WTC11 (cell line): Measurements from ENCODE around the gene SLC2A9. TPM values are rescaled to one million over a fixed set of nuclear protein-coding genes. Genes with fewer than 3 reads are reported as not detected.

Source experiments
- ATAC-seq: fragments of 200-7000 bp; cut with Tn5 transposase; 2 replicates; pipeline ENCODE4 v1.10.0; 2021; ENCODE audit warnings: mild to moderate bottlenecking, moderate library complexity
- CTCF ChIA-PET: fragments of 300-600 bp; sonication (Branson Sonifier 250); formaldehyde crosslinking; loops from one replicate; lab custom pipeline; 2021; ENCODE audit warnings: antibody characterized with exemption; lab: Charles Lee
- POLR2A ChIA-PET: fragments of 350-600 bp; sonication (Branson Sonifier 250); formaldehyde crosslinking; loops from one replicate; lab custom pipeline; 2021; ENCODE audit warnings: antibody characterized with exemption; lab: Charles Lee
- DNase-seq: peaks from one replicate; pipeline ENCODE4 v3.0.0; 2021; ENCODE audit warnings: low spot score
- H3K27ac Mint-ChIP-seq: 2 replicates; pipeline ENCODE4 v1.8.0; 2021; ENCODE audit warnings: mixed read lengths
- H3K27me3 Mint-ChIP-seq: 2 replicates; pipeline ENCODE4 v1.8.0; 2021; ENCODE audit warnings: low read depth, mild to moderate bottlenecking, moderate library complexity, mixed read lengths
- H3K36me3 Mint-ChIP-seq: 2 replicates; pipeline ENCODE4 v1.8.0; 2021; ENCODE audit warnings: mixed read lengths
- H3K4me1 Mint-ChIP-seq: 2 replicates; pipeline ENCODE4 v1.8.0; 2022; ENCODE audit warnings: mixed read lengths
- H3K4me3 Mint-ChIP-seq: 2 replicates; pipeline ENCODE4 v1.8.0; 2021; ENCODE audit warnings: mild to moderate bottlenecking, moderate library complexity, mixed read lengths
- H3K9me3 Mint-ChIP-seq: 2 replicates; pipeline ENCODE4 v1.8.0; 2021; ENCODE audit warnings: mixed read lengths
- CBFB ChIP-seq: sonication (generic); formaldehyde crosslinking; IDR thresholded peaks from 2 replicates; pipeline ENCODE4 v1.8.1; 2022; ENCODE audit warnings: mild to moderate bottlenecking, low read depth, missing genetic modification reagents
- CREB1 ChIP-seq: sonication (generic); formaldehyde crosslinking; IDR thresholded peaks from 2 replicates; pipeline ENCODE4 v1.8.0; 2023; ENCODE audit warnings: mild to moderate bottlenecking, missing genetic modification reagents
- CREM ChIP-seq: sonication (generic); formaldehyde crosslinking; IDR thresholded peaks from 2 replicates; pipeline ENCODE4 v1.8.1; 2022; ENCODE audit warnings: mild to moderate bottlenecking, missing genetic modification reagents, moderate library complexity
- ELF4 ChIP-seq: sonication (generic); formaldehyde crosslinking; IDR thresholded peaks from 2 replicates; pipeline ENCODE4 v1.8.1; 2022; ENCODE audit warnings: low read depth, mild to moderate bottlenecking, moderate library complexity, missing genetic modification reagents
- EMX1 ChIP-seq: fragments of 250-450 bp; sonication (Bioruptor Pico); IDR thresholded peaks from 2 replicates; pipeline ENCODE4 v1.8.0; 2021; ENCODE audit warnings: mild to moderate bottlenecking
- GRHL2 ChIP-seq: fragments of 250-450 bp; sonication (Bioruptor Pico); IDR thresholded peaks from 2 replicates; pipeline ENCODE4 v1.8.0; 2022; ENCODE audit warnings: mild to moderate bottlenecking, moderate library complexity; ENCODE audit not compliant: insufficient replicate concordance, severe bottlenecking
- HMGXB4 ChIP-seq: sonication (generic); formaldehyde crosslinking; IDR thresholded peaks from 2 replicates; pipeline ENCODE4 v1.8.1; 2023; ENCODE audit warnings: mild to moderate bottlenecking, moderate library complexity, missing genetic modification reagents
- MAX ChIP-seq: sonication (generic); formaldehyde crosslinking; IDR thresholded peaks from 2 replicates; pipeline ENCODE4 v1.8.0; 2022; ENCODE audit warnings: mild to moderate bottlenecking, missing genetic modification reagents
- MXD4 ChIP-seq: fragments of 250-450 bp; sonication (Bioruptor Pico); IDR thresholded peaks from 2 replicates; pipeline ENCODE4 v1.8.0; 2021; ENCODE audit warnings: mild to moderate bottlenecking, moderate library complexity, borderline replicate concordance
- NFYB ChIP-seq: sonication (generic); formaldehyde crosslinking; conservative IDR thresholded peaks from 2 replicates; pipeline ENCODE4 v1.8.0; 2022; ENCODE audit warnings: low read depth, missing genetic modification reagents
- NR1H2 ChIP-seq: sonication (generic); formaldehyde crosslinking; IDR thresholded peaks from 2 replicates; pipeline ENCODE4 v1.9.0; 2021; ENCODE audit warnings: mild to moderate bottlenecking, moderate library complexity, missing genetic modification reagents
- PRRX2 ChIP-seq: fragments of 250-450 bp; sonication (Bioruptor Pico); IDR thresholded peaks from 2 replicates; pipeline ENCODE4 v1.8.0; 2021; ENCODE audit warnings: mild to moderate bottlenecking
- RORB ChIP-seq: fragments of 250-450 bp; sonication (Bioruptor Pico); IDR thresholded peaks from 2 replicates; pipeline ENCODE4 v1.9.0; 2021; ENCODE audit warnings: mild to moderate bottlenecking
- SOX15 ChIP-seq: fragments of 250-450 bp; sonication (Bioruptor Pico); IDR thresholded peaks from 2 replicates; pipeline ENCODE4 v1.9.0; 2021; ENCODE audit warnings: mild to moderate bottlenecking
- ZNF219 ChIP-seq: sonication (generic); formaldehyde crosslinking; IDR thresholded peaks from 2 replicates; pipeline ENCODE4 v1.8.0; 2023; ENCODE audit warnings: missing genetic modification reagents, mild to moderate bottlenecking, borderline replicate concordance
- ZNF232 ChIP-seq: sonication (generic); formaldehyde crosslinking; IDR thresholded peaks from 2 replicates; pipeline ENCODE4 v1.8.0; 2022; ENCODE audit warnings: mild to moderate bottlenecking, missing genetic modification reagents
- ZNF396 ChIP-seq: fragments of 250-450 bp; sonication (Bioruptor Pico); IDR thresholded peaks from 2 replicates; pipeline ENCODE4 v1.8.0; 2021; ENCODE audit warnings: mild to moderate bottlenecking, moderate library complexity, borderline replicate concordance
- ZNF416 ChIP-seq: fragments of 250-450 bp; sonication (Bioruptor Pico); IDR thresholded peaks from 2 replicates; pipeline ENCODE4 v1.9.0; 2021; ENCODE audit warnings: mild to moderate bottlenecking, inconsistent platforms
- ZNF425 ChIP-seq: fragments of 250-450 bp; sonication (Bioruptor Pico); conservative IDR thresholded peaks from 2 replicates; pipeline ENCODE4 v1.9.0; 2021; ENCODE audit warnings: mild to moderate bottlenecking
- total RNA-seq: library from RNA; stranded (reverse); gene quantifications from 3 replicates; pipeline ENCODE4 v1.2.3, GENCODE V29; 2021
- TF ChIP-seq, protein P1 (sequence below): sonication (generic); formaldehyde crosslinking; IDR thresholded peaks from 2 replicates; pipeline ENCODE4 v1.8.0; 2022; ENCODE audit warnings: mild to moderate bottlenecking, missing genetic modification reagents
- TF ChIP-seq, protein P2 (sequence below): sonication (generic); formaldehyde crosslinking; IDR thresholded peaks from 2 replicates; pipeline ENCODE4 v1.8.1; 2022; ENCODE audit warnings: missing genetic modification reagents, borderline replicate concordance
- TF ChIP-seq, protein P3 (sequence below): sonication (generic); formaldehyde crosslinking; IDR thresholded peaks from 2 replicates; pipeline ENCODE4 v1.8.0; 2023; ENCODE audit warnings: missing genetic modification reagents
- TF ChIP-seq, protein P4 (sequence below): sonication (generic); formaldehyde crosslinking; IDR thresholded peaks from 2 replicates; pipeline ENCODE4 v1.8.0; 2022; ENCODE audit warnings: mild to moderate bottlenecking, missing genetic modification reagents

The SLC2A9 gene
- total RNA-seq, 1 experiment from 2014 or later: not detected

DNA sequence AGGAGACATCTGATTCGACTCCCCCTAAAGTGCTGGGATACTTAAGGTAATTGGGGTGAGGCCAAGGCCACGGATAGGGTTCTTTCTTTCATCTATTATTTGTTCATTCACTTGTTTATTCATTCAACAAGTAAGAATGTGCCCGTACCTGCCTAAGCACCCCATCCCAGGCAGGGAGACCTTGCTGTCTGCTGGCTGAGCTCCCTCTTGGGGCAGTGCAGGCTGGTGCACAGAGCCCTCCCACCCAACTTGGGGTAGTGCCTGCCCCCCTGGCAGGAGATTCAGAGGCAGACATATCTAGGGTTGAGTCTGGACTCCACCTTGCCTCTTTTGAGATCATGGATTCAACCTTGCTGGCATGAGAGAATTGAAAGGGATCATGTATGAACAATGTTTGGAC is 144.2 kb downstream of the SLC2A9 start:
- peak; percentile 82 for ATAC-seq
- ChIA-PET CTCF (interaction anchor here (0.6 to 1.3 kb wide), 4 partner anchors 14 to 42 kb away, joined by 3 to 4 read pairs (median 3); no protein-coding TSS in a partner anchor), POLR2A (no interaction called here)
- H3K27me3 Mint-ChIP-seq: no peaks in the 10 kb centered on the region
- TF ChIP-seq ZNF416 (CRISPR knock-in tag): no peak
- no peak for TF ChIP-seq NR1H2 (CRISPR knock-in tag)
- TF ChIP-seq CBFB (CRISPR knock-in tag): no peak
- TF ChIP-seq PRRX2: no peak
- TF ChIP-seq, protein P1, sequence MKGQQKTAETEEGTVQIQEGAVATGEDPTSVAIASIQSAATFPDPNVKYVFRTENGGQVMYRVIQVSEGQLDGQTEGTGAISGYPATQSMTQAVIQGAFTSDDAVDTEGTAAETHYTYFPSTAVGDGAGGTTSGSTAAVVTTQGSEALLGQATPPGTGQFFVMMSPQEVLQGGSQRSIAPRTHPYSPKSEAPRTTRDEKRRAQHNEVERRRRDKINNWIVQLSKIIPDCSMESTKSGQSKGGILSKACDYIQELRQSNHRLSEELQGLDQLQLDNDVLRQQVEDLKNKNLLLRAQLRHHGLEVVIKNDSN: no peak
- no peak for TF ChIP-seq MAX (CRISPR knock-in tag)
- no peak for TF ChIP-seq ZNF396 (CRISPR knock-in tag)
- TF ChIP-seq ZNF425 (CRISPR knock-in tag): no peak
- TF ChIP-seq MXD4 (CRISPR knock-in tag): no peak
- no peak for TF ChIP-seq ELF4 (CRISPR knock-in tag)
- TF ChIP-seq SOX15 (CRISPR knock-in tag): no peak
- TF ChIP-seq, all 79 proteins: peak for 0
- Mint-ChIP-seq H3K4me1 (peaks cover 26% of the 10 kb centered on the region), H3K27ac (no peak overlapping the region), H3K36me3 (no peaks in the 10 kb centered on the region), H3K9me3 (peaks cover 11% of the 10 kb centered on the region), H3K4me3 (no peak overlapping the region)
- peak; percentile 30 for DNase-seq

DNA sequence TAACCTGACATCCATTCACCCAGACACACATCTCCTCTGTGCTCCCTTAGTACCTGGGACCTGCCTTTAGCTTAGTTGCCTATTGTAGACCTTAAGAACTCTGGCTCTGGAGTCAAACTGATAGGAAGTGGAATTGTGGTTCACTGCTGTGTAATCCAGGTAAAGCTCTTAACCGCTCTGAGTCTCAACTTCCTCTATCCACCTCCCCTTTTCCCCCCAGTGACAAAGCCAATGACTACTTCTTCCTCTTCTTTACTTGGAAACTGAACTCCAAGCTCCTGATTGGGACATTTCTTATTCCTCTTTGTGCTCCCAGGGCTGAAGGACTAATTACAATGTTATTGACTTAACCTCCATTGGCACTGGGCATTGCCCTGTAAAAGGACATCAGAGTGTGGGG is 145.8 kb downstream of the SLC2A9 start:
- no peak for ATAC-seq
- POLR2A ChIA-PET: no interaction called here
- H3K4me1 Mint-ChIP-seq: peaks cover 11% of the 10 kb centered on the region

More for the DNA sequence above, 145.8 kb downstream of the SLC2A9 start:
- no peaks in the 10 kb centered on the region for H3K36me3 Mint-ChIP-seq
- CTCF ChIA-PET: no interaction called here
- H3K9me3 Mint-ChIP-seq: peaks cover 11% of the 10 kb centered on the region
- no peaks in the 10 kb centered on the region for H3K27me3 Mint-ChIP-seq
- no peak for TF ChIP-seq RORB (CRISPR knock-in tag)
- TF ChIP-seq, protein P2, sequence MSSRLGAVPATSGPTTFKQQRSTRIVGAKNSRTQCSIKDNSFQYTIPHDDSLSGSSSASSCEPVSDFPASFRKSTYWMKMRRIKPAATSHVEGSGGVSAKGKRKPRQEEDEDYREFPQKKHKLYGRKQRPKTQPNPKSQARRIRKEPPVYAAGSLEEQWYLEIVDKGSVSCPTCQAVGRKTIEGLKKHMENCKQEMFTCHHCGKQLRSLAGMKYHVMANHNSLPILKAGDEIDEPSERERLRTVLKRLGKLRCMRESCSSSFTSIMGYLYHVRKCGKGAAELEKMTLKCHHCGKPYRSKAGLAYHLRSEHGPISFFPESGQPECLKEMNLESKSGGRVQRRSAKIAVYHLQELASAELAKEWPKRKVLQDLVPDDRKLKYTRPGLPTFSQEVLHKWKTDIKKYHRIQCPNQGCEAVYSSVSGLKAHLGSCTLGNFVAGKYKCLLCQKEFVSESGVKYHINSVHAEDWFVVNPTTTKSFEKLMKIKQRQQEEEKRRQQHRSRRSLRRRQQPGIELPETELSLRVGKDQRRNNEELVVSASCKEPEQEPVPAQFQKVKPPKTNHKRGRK (CRISPR knock-in tag): no peak
- TF ChIP-seq EMX1 (CRISPR knock-in tag): no peak
- TF ChIP-seq ZNF396 (CRISPR knock-in tag): no peak
- TF ChIP-seq CREM (CRISPR knock-in tag): no peak
- TF ChIP-seq ZNF219: no peak
- TF ChIP-seq, protein P3, sequence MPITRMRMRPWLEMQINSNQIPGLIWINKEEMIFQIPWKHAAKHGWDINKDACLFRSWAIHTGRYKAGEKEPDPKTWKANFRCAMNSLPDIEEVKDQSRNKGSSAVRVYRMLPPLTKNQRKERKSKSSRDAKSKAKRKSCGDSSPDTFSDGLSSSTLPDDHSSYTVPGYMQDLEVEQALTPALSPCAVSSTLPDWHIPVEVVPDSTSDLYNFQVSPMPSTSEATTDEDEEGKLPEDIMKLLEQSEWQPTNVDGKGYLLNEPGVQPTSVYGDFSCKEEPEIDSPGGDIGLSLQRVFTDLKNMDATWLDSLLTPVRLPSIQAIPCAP (CRISPR knock-in tag): no peak
- TF ChIP-seq, protein P4, sequence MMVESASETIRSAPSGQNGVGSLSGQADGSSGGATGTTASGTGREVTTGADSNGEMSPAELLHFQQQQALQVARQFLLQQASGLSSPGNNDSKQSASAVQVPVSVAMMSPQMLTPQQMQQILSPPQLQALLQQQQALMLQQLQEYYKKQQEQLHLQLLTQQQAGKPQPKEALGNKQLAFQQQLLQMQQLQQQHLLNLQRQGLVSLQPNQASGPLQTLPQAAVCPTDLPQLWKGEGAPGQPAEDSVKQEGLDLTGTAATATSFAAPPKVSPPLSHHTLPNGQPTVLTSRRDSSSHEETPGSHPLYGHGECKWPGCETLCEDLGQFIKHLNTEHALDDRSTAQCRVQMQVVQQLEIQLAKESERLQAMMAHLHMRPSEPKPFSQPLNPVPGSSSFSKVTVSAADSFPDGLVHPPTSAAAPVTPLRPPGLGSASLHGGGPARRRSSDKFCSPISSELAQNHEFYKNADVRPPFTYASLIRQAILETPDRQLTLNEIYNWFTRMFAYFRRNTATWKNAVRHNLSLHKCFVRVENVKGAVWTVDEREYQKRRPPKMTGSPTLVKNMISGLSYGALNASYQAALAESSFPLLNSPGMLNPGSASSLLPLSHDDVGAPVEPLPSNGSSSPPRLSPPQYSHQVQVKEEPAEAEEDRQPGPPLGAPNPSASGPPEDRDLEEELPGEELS: no peak
- no peak for TF ChIP-seq CREB1 (CRISPR knock-in tag)
- no peak for TF ChIP-seq NFYB
- no peak for TF ChIP-seq GRHL2 (CRISPR knock-in tag)
- no peak for TF ChIP-seq HMGXB4 (CRISPR knock-in tag)
- no peak for TF ChIP-seq ZNF232
- TF ChIP-seq, all 79 proteins: peak for 0
- Mint-ChIP-seq H3K27ac (no peak overlapping the region), H3K4me3 (no peak overlapping the region)
- no peak for DNase-seq
